GM12873 (cell line): ENCODE results near the gene HS3ST6.

Experiments
- TF ChIP-seq, protein P1 (sequence below): IDR thresholded peaks from 2 replicates; pipeline ENCODE4 v1.5.1; 2012; ENCODE audit warnings: low read depth, mild to moderate bottlenecking, moderate library complexity, low read length, control low read depth; ENCODE audit not compliant: insufficient read depth; ENCODE audit errors: missing control alignments

Gene HS3ST6

DNA sequence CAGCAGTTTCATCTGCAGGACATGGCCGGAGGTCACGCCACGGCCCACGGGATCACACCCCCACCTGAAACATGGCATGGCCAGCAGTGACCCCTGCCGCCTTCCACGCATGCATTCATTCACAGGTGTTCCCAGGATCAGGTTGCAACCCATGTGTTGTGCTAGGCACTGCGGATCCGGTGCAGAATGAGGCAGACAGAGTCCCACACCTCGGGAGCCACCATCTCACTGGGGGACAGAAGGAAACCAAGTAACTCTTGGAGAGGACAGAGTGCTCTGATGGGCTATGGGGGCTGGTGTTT lies 29.1 kb upstream of the HS3ST6 start:
- TF ChIP-seq, protein P1, sequence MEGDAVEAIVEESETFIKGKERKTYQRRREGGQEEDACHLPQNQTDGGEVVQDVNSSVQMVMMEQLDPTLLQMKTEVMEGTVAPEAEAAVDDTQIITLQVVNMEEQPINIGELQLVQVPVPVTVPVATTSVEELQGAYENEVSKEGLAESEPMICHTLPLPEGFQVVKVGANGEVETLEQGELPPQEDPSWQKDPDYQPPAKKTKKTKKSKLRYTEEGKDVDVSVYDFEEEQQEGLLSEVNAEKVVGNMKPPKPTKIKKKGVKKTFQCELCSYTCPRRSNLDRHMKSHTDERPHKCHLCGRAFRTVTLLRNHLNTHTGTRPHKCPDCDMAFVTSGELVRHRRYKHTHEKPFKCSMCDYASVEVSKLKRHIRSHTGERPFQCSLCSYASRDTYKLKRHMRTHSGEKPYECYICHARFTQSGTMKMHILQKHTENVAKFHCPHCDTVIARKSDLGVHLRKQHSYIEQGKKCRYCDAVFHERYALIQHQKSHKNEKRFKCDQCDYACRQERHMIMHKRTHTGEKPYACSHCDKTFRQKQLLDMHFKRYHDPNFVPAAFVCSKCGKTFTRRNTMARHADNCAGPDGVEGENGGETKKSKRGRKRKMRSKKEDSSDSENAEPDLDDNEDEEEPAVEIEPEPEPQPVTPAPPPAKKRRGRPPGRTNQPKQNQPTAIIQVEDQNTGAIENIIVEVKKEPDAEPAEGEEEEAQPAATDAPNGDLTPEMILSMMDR, result no peak

DNA sequence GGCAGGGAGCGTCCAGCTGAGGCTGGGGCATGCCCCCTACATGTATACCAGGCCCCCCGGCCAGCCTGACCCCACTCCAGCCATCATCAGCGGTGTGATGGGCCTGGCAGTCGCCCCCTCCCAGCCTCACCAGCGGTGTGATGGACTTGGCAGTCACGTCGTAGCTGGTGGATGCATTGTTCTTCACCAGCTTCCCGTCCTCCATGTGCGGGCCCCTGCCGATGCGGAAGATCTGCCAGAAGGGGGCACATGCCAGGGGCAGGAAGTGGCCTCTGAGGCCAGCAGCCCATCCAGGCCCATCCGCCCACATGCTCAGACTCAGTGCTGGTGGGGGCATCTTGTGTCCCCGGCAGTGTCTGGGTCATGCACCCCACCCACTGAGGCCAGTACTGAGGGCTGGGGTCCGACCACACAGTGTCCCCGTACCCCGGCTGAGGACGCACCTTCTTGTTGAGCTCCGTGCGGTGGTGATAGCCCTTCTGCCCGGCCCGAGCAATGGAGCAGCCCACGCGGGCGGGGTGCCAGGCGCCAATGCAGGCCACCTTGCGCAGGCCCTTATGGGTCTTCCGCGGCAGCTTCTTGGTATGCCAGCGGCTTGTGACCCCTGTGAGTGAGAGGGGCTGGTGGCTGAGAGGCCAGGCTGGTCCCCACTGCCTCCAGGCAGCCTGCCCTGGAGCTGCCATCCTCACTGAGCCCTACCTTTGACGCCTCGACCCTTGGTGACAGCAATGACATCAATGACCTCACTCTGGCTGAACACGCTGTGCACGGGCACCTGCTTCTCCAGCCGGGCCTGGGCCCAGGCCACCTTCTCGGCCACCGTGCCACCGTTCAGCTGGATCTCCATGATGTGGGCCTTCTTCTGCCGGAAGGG lies 28.5 kb upstream of the HS3ST6 start:
- TF ChIP-seq, protein P1, result no peak

DNA sequence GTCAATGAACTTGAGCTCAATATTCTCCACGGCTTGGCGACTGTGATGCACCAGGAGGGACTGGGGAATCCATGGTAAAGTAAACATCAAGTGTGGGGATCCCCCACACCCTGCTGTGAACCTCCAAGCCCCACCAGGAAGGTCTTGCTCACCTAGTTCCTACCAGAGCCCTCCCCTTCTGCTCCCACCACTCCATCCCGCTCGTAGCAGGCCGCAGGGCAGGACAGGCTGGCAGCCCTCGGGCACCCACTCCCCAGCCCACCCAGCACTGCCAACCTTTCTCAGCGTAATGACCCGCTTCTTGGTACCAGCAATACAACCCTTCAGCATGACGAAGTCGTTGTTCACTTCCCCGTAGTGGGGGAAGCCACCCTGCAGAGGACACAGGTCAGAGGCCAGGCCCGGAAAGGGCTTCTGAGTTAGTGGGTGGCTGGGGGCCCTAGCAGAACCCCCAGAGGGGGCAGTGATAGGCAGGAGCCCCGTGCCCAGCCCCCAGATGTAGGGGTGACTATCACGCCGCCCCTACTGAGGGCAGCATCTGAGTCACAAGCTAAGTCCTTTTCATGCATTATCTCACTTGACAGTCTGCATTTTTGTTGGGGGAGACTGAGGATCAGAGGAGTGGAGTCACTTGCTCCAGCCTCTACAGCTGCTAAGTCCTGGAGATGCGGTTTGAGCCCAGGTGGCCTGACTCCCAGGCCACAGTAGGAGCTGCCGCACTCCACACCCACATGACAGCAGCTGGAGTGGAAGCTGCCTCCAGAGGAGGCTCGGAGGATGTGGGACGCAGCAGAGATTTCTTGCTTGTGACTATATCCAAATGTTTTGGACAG lies 27.6 kb upstream of the HS3ST6 start:
- TF ChIP-seq, protein P1, result no peak

DNA sequence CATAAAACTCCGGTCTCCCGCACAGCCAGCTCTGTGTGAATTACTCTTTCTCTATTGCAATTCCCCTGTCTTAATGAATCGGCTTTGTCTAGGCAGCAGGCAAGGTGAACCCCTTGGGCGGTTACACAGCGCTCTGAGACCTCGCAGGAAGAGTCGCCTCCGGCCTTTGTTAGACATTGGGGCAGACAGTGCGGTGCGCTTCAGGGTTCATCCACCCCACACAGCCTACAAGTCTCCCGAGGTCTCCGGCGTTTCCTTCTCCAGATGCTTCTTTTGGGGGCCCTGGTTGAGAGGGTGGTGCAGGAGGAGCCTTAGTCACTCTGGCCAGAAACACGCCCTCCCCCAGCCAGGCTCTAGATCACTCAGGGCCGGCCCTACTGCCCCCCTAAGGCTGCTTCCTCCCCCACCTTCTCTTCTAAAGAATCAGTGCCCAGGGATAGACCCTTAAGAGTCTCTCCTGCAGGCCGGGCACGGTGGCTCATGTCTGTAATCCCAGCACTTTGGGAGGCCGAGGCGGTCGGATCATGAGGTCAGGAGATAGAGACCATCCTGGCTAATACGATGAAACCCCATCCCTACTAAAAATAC lies 26.5 kb upstream of the HS3ST6 start:
- TF ChIP-seq, protein P1, result no peak

DNA sequence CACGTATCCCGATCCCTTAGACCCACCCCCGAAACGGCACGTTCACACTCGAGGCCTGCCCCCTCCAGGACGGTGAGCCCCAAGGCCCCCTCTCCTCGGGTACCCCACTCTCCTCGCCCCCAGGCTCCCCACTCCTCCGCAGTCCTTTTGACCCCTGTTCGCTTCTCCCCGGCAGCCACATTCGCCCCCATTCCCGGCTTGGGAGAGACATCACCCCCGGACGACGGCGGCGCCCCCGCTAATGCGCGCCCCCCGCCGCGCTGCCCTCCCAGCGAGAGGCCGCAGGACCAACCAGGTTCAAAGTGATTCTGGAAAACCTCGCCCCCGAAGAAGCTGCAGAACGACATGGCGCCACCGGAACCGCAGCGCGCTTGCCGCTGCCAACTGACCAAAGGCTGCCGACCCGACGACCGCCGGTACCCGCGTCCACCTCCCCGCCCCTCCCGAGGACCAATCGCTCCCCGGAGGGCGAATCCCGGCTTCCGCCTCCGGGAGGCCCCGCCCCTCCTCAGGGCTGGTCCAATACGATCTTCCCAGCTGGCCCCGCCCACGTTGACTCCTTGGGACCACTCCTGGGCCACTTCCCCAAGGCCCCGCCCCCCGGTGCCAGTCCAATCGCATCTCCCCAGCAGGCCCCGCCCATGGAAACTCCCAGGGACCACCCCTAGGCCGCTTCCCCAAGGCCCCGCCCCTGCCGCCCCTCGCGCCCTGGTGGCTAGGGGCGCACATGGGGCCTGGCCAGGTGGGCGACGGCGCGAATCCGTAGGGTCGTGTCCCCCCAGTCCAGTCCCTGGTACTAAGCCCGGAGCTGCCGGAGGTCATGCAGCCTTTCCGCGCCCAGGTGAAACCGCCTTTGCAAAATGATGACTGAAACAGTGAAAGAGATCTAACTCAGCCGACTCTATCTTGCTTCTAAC lies 24.9 kb upstream of the HS3ST6 start, which contains the start of gene MSRB1:
TSS of gene MSRB1 (minus strand) at position 390 of the 917 bp plus-strand sequence. CDS start at position 347, 43 bp downstream.
- TF ChIP-seq, protein P1, result no peak

DNA sequence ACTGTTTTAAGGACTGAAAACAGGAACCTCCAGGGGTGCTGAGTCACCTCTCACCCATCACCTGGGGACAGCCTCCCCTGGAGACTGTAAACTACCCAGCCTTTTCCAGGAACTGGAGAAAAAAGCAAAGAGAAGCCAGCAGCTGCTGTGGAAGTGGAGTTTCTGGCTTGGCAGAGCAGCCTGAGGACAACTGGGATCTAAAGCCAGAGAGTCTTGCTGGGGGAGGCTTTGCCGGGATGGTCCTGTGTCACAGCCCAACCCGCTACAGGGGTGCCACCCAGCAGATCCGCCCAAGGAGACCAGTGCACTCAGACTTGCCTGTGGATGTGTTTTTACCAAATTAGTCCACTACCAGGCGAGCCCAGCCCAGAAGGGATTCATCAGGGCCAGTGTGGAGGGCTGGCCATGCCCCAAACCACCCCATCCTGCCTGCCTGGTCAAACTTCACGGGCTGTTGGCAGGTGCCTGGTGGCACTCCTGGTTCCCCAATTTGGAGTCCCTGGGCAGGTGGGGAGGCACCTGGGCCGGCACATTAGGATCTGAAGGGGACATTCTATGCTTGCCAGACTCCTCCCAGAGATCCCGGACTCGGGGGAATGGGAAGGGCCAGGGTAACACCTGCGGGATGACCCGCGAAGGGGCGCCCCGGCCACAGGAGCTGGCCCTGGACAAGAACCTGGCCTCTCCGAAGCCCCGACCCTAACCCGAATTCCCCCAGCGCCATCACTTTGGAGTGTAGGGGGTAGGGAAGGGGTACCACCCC lies 24.0 kb upstream of the HS3ST6 start:
- TF ChIP-seq, protein P1, result no peak
